Hypothalamus (tissue), 51 donors: ENCODE results near the gene HNRNPLL.

Experiments used
- DNase-seq, 51 donors: peaks; one replicate each; lab custom pipeline; 2025; lab: John Stamatoyannopoulos, UW

The HNRNPLL gene

GRCh38 chr2:38598200-38598990, 4.3 kb downstream of the HNRNPLL start:
- no peak for DNase-seq

- DNase-seq: no peak
Observed at GRCh38 chr2:38597115-38597514, 5.6 kb downstream of the HNRNPLL start.

GRCh38 chr2:38596229-38596628, 6.5 kb downstream of the HNRNPLL start:
- no peak for DNase-seq

GRCh38 chr2:38592951-38593350, 9.8 kb downstream of the HNRNPLL start:
- DNase-seq: no peak

GRCh38 chr2:38591152-38591551, 11.6 kb downstream of the HNRNPLL start:
- no peak for DNase-seq

GRCh38 chr2:38590053-38590452, 12.7 kb downstream of the HNRNPLL start:
- no peak for DNase-seq

GRCh38 chr2:38586931-38587330, 15.8 kb downstream of the HNRNPLL start:
- DNase-seq: no peak

- DNase-seq: no peak
Observed at GRCh38 chr2:38584881-38585280, 17.8 kb downstream of the HNRNPLL start.

- DNase-seq: no peak
Observed at GRCh38 chr2:38583994-38584393, 18.7 kb downstream of the HNRNPLL start.

- DNase-seq: no peak
Observed at GRCh38 chr2:38583524-38583923, 19.2 kb downstream of the HNRNPLL start.

- DNase-seq: peak in 20 of 51 donors; percentile 1 to 84 (median 10)
Observed at GRCh38 chr2:38581193-38582147, 21.3 kb downstream of the HNRNPLL start.

GRCh38 chr2:38580115-38580636, 22.6 kb downstream of the HNRNPLL start:
- DNase-seq: no peak

GRCh38 chr2:38578832-38579231, 23.9 kb downstream of the HNRNPLL start:
- no peak for DNase-seq

- no peak for DNase-seq
Observed at GRCh38 chr2:38574278-38574677, 28.4 kb downstream of the HNRNPLL start.

- peak in 2 of 51 donors; percentile 4 to 46 for DNase-seq
Observed at GRCh38 chr2:38572167-38572566, 30.6 kb downstream of the HNRNPLL start.

GRCh38 chr2:38571193-38571592, 31.5 kb downstream of the HNRNPLL start:
- DNase-seq: no peak

GRCh38 chr2:38568724-38569436, 33.8 kb downstream of the HNRNPLL start:
- DNase-seq: no peak

- no peak for DNase-seq
Observed at GRCh38 chr2:38565333-38565732, 37.4 kb downstream of the HNRNPLL start.

- DNase-seq: no peak
Observed at GRCh38 chr2:38561691-38562090, 41.0 kb downstream of the HNRNPLL start.

GRCh38 chr2:38560092-38560491, 42.6 kb downstream of the HNRNPLL start:
- no peak for DNase-seq

- no peak for DNase-seq
Observed at GRCh38 chr2:38557981-38558380, 44.7 kb downstream of the HNRNPLL start.
